ENCODE data around the gene NOTCH4. TPM values are rescaled to one million over a fixed set of nuclear protein-coding genes. Genes with fewer than 3 reads are reported as not detected.

Gene NOTCH4
- total and polyA plus RNA-seq, 7 donors = 1.2 to 23.0 (median 5.4) TPM

GRCh38 chr6:32166411-32167061, 57.3 kb downstream of the NOTCH4 start:
- H3K36me3 ChIP-seq = peaks cover 27 to 90% (median 29%) of the 10 kb centered on the region in 4 donors

GRCh38 chr6:32164295-32164694, 59.6 kb downstream of the NOTCH4 start, which contains the start of gene EGFL8:
Gene EGFL8, plus strand, starts transcription at chr6:32164595. Its CDS starts 1,571 bp downstream, at chr6:32166166.
- H3K27ac ChIP-seq = peak within 1 kb of the TSS; percentile 53 to 60 (median 56)
- H3K36me3 ChIP-seq = peaks cover 8 to 76% (median 25%) of the 10 kb centered on the region in 4 donors
- no peak for DNase-seq
- H3K4me1 ChIP-seq = peaks cover 0 to 3% (median 0%) of the 10 kb centered on the region in 4 donors
- H3K9me3 ChIP-seq = no peaks in the 10 kb centered on the region
- no peaks in the 10 kb centered on the region for H3K27me3 ChIP-seq
- intact Hi-C loops (cut with DNase I) = no loop called here
- TF ChIP-seq POLR2A (IDR thresholded peaks at IDR 0.05) (no peak), POLR2AphosphoS5 (IDR thresholded peaks at IDR 0.05) (no peak), EP300 (IDR thresholded peaks at IDR 0.05) (no peak), CTCF (IDR thresholded peaks at IDR 0.05) (no peak)
- H3K4me3 ChIP-seq = no peak within 1 kb of the TSS

More at GRCh38 chr6:32166411-32167061, 57.3 kb downstream of the NOTCH4 start:
- Histone ChIP-seq H3K27ac (peak overlapping the region in 3 of 4 donors; percentile 5 to 16 (median 6)), H3K27me3 (no peaks in the 10 kb centered on the region), H3K4me1 (peaks cover 0 to 3% (median 0%) of the 10 kb centered on the region in 4 donors), H3K4me3 (no peak overlapping the region), H3K9me3 (no peaks in the 10 kb centered on the region)
- DNase-seq = no peak
- WGBS, 2 donors = 89 to 93% methylated on average over 30 of the region's 30 CpGs
- TF ChIP-seq EP300 (IDR thresholded peaks at IDR 0.05) (no peak), POLR2AphosphoS5 (IDR thresholded peaks at IDR 0.05) (no peak), POLR2A (IDR thresholded peaks at IDR 0.05) (no peak), CTCF (IDR thresholded peaks at IDR 0.05) (no peak)
- intact Hi-C loops (cut with DNase I) = no loop called here

GRCh38 chr6:32163559-32164258, 60.2 kb downstream of the NOTCH4 start:
- no peak for DNase-seq
- Histone ChIP-seq H3K27ac (peak overlapping the region; percentile 53 to 60 (median 56)), H3K4me3 (no peak overlapping the region), H3K4me1 (peaks cover 0 to 3% (median 0%) of the 10 kb centered on the region in 4 donors), H3K27me3 (no peaks in the 10 kb centered on the region), H3K9me3 (no peaks in the 10 kb centered on the region), H3K36me3 (peaks cover 10 to 74% (median 24%) of the 10 kb centered on the region in 4 donors)
- intact Hi-C loops (cut with DNase I) = no loop called here
- WGBS, 2 donors = 92% methylated on average over 7 of the region's 7 CpGs
- no peak for TF ChIP-seq CTCF (IDR thresholded peaks at IDR 0.05)
- no peak for TF ChIP-seq EP300 (IDR thresholded peaks at IDR 0.05)
- TF ChIP-seq POLR2AphosphoS5 (IDR thresholded peaks at IDR 0.05) = no peak
- no peak for TF ChIP-seq POLR2A (IDR thresholded peaks at IDR 0.05)

- Histone ChIP-seq H3K4me1 (peaks cover 0 to 25% (median 19%) of the 10 kb centered on the region in 4 donors), H3K27ac (no peak overlapping the region), H3K27me3 (no peaks in the 10 kb centered on the region), H3K4me3 (no peak overlapping the region), H3K36me3 (peaks cover 14 to 57% (median 20%) of the 10 kb centered on the region in 4 donors), H3K9me3 (no peaks in the 10 kb centered on the region)
- TF ChIP-seq CTCF (IDR thresholded peaks at IDR 0.05) = no peak
- TF ChIP-seq POLR2AphosphoS5 (IDR thresholded peaks at IDR 0.05) = no peak
- no peak for DNase-seq
- intact Hi-C loops (cut with DNase I) = loop anchor here (10.0 kb wide), 1 partner anchor 113 kb away; no protein-coding TSS in a partner anchor
Observed at GRCh38 chr6:32158052-32158451, 65.8 kb downstream of the NOTCH4 start.
